SK-N-SH treated with all-trans-retinoic acid at 6 μM for 48 hours (cell line): ENCODE data around the gene FUNDC2.

Experiments
- ATAC-seq: fragments of 200-7000 bp; cut with Tn5 transposase; 3 replicates; pipeline ENCODE4 v1.9.1; 2020; ENCODE audit warnings: mild to moderate bottlenecking, moderate library complexity
- ARNTL ChIP-seq: fragments of 450-650 bp; formaldehyde crosslinking; IDR thresholded peaks from 2 replicates; pipeline ENCODE4 v1.5.0; 2020; ENCODE audit warnings: low read depth, mild to moderate bottlenecking, moderate library complexity, borderline replicate concordance
- BACH2 ChIP-seq: fragments of 250-450 bp; sonication (Bioruptor Pico); IDR thresholded peaks from 2 replicates; pipeline ENCODE4 v1.9.0; 2021; ENCODE audit warnings: mild to moderate bottlenecking, borderline replicate concordance
- CREB5 ChIP-seq: fragments of 250-450 bp; sonication (Bioruptor Pico); IDR thresholded peaks from 2 replicates; pipeline ENCODE4 v1.5.1; 2020; ENCODE audit warnings: low read depth, mild to moderate bottlenecking, moderate library complexity
- CSDC2 ChIP-seq: fragments of 250-450 bp; sonication (Bioruptor Pico); IDR thresholded peaks from 2 replicates; pipeline ENCODE4 v1.5.0; 2020; ENCODE audit warnings: mild to moderate bottlenecking, moderate library complexity
- ESRRG ChIP-seq: fragments of 250-450 bp; sonication (Bioruptor Pico); IDR thresholded peaks from 2 replicates; pipeline ENCODE4 v1.6.1; 2021; ENCODE audit warnings: mild to moderate bottlenecking
- GLIS3 ChIP-seq: fragments of 250-450 bp; sonication (Bioruptor Pico); IDR thresholded peaks from 2 replicates; pipeline ENCODE4 v1.5.0; 2020; ENCODE audit warnings: mild to moderate bottlenecking, moderate library complexity
- ISL1 ChIP-seq: fragments of 250-450 bp; sonication (Bioruptor Pico); IDR thresholded peaks from 2 replicates; pipeline ENCODE4 v2.1.2; 2022; ENCODE audit warnings: mild to moderate bottlenecking, moderate library complexity
- OSR1 ChIP-seq: fragments of 250-450 bp; sonication (Bioruptor Pico); IDR thresholded peaks from 2 replicates; pipeline ENCODE4 v1.8.0; 2022; ENCODE audit warnings: moderate library complexity, mild to moderate bottlenecking, inconsistent platforms
- POU6F1 ChIP-seq: fragments of 250-450 bp; sonication (Bioruptor Pico); IDR thresholded peaks from 2 replicates; pipeline ENCODE4 v1.8.0; 2021; ENCODE audit warnings: low read depth, mild to moderate bottlenecking, moderate library complexity, borderline replicate concordance
- PPARA ChIP-seq: fragments of 250-450 bp; sonication (Bioruptor Pico); IDR thresholded peaks from 2 replicates; pipeline ENCODE4 v1.5.0; 2020; ENCODE audit warnings: mild to moderate bottlenecking, borderline replicate concordance
- SNAI2 ChIP-seq: fragments of 250-450 bp; sonication (Bioruptor Pico); IDR thresholded peaks from 2 replicates; pipeline ENCODE4 v1.5.0; 2020; ENCODE audit warnings: mild to moderate bottlenecking, moderate library complexity
- TOX ChIP-seq: fragments of 250-450 bp; sonication (Bioruptor Pico); IDR thresholded peaks from 2 replicates; pipeline ENCODE4 v1.8.0; 2021; ENCODE audit warnings: mild to moderate bottlenecking, moderate library complexity, borderline replicate concordance
- TSHZ2 ChIP-seq: fragments of 250-450 bp; sonication (Bioruptor Pico); IDR thresholded peaks from 2 replicates; pipeline ENCODE4 v1.5.0; 2020; ENCODE audit warnings: mild to moderate bottlenecking, moderate library complexity
- ZC3H10 ChIP-seq: fragments of 250-450 bp; sonication (Bioruptor Pico); IDR thresholded peaks from 2 replicates; pipeline ENCODE4 v1.5.1; 2021; ENCODE audit warnings: mild to moderate bottlenecking, moderate library complexity
- ZFP3 ChIP-seq: fragments of 250-450 bp; sonication (Bioruptor Pico); IDR thresholded peaks from 2 replicates; pipeline ENCODE4 v1.5.0; 2020; ENCODE audit warnings: mild to moderate bottlenecking, moderate library complexity
- ZFP30 ChIP-seq: fragments of 450-650 bp; formaldehyde crosslinking; IDR thresholded peaks from 2 replicates; pipeline ENCODE4 v1.5.0; 2022; ENCODE audit warnings: mild to moderate bottlenecking, moderate library complexity
- ZNF565 ChIP-seq: fragments of 450-650 bp; formaldehyde crosslinking; conservative IDR thresholded peaks from 2 replicates; pipeline ENCODE4 v1.5.0; 2020; ENCODE audit warnings: low read depth, mild to moderate bottlenecking, moderate library complexity
- ZNF70 ChIP-seq: fragments of 450-650 bp; formaldehyde crosslinking; IDR thresholded peaks from 2 replicates; pipeline ENCODE4 v1.5.0; 2020; ENCODE audit warnings: mild to moderate bottlenecking, moderate library complexity
- ZNF8 ChIP-seq: fragments of 450-650 bp; formaldehyde crosslinking; IDR thresholded peaks from 2 replicates; pipeline ENCODE4 v1.5.0; 2020; ENCODE audit warnings: mild to moderate bottlenecking, moderate library complexity
- TF ChIP-seq, protein P1 (sequence below): fragments of 250-450 bp; sonication (Bioruptor Pico); IDR thresholded peaks from 2 replicates; pipeline ENCODE4 v1.5.1; 2021; ENCODE audit warnings: mild to moderate bottlenecking, moderate library complexity
- TF ChIP-seq, protein P2 (sequence below): fragments of 250-450 bp; sonication (Bioruptor Pico); IDR thresholded peaks from 2 replicates; pipeline ENCODE4 v1.8.0; 2020; ENCODE audit warnings: mild to moderate bottlenecking, moderate library complexity, borderline replicate concordance

Gene FUNDC2

GRCh38 chrX:155056877-155057792, 30.5 kb downstream of the FUNDC2 start:
- peak; percentile 97 for ATAC-seq
- TF ChIP-seq, protein P1, sequence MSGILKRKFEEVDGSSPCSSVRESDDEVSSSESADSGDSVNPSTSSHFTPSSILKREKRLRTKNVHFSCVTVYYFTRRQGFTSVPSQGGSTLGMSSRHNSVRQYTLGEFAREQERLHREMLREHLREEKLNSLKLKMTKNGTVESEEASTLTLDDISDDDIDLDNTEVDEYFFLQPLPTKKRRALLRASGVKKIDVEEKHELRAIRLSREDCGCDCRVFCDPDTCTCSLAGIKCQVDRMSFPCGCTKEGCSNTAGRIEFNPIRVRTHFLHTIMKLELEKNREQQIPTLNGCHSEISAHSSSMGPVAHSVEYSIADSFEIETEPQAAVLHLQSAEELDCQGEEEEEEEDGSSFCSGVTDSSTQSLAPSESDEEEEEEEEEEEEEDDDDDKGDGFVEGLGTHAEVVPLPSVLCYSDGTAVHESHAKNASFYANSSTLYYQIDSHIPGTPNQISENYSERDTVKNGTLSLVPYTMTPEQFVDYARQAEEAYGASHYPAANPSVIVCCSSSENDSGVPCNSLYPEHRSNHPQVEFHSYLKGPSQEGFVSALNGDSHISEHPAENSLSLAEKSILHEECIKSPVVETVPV (CRISPR knock-in tag) = no peak
- no peak for TF ChIP-seq ZNF565
- no peak for TF ChIP-seq BACH2 (CRISPR knock-in tag)
- TF ChIP-seq PPARA (CRISPR knock-in tag) = no peak
- no peak for TF ChIP-seq SNAI2
- no peak for TF ChIP-seq CSDC2 (CRISPR knock-in tag)
- TF ChIP-seq ISL1 (CRISPR knock-in tag) = no peak
- no peak for TF ChIP-seq OSR1 (CRISPR knock-in tag)
- TF ChIP-seq ARNTL (CRISPR knock-in tag) = no peak
- TF ChIP-seq POU6F1 (CRISPR knock-in tag) = no peak
- no peak for TF ChIP-seq TOX (CRISPR knock-in tag)
- no peak for TF ChIP-seq ZC3H10 (CRISPR knock-in tag)
- TF ChIP-seq, protein P2, sequence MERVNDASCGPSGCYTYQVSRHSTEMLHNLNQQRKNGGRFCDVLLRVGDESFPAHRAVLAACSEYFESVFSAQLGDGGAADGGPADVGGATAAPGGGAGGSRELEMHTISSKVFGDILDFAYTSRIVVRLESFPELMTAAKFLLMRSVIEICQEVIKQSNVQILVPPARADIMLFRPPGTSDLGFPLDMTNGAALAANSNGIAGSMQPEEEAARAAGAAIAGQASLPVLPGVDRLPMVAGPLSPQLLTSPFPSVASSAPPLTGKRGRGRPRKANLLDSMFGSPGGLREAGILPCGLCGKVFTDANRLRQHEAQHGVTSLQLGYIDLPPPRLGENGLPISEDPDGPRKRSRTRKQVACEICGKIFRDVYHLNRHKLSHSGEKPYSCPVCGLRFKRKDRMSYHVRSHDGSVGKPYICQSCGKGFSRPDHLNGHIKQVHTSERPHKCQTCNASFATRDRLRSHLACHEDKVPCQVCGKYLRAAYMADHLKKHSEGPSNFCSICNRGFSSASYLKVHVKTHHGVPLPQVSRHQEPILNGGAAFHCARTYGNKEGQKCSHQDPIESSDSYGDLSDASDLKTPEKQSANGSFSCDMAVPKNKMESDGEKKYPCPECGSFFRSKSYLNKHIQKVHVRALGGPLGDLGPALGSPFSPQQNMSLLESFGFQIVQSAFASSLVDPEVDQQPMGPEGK (CRISPR knock-in tag) = no peak
- no peak for TF ChIP-seq TSHZ2
- no peak for TF ChIP-seq CREB5
- TF ChIP-seq ZFP30 (CRISPR knock-in tag) = no peak
- TF ChIP-seq ZNF8 (CRISPR knock-in tag) = no peak
- TF ChIP-seq, all 23 proteins: peak for 0

DNA sequence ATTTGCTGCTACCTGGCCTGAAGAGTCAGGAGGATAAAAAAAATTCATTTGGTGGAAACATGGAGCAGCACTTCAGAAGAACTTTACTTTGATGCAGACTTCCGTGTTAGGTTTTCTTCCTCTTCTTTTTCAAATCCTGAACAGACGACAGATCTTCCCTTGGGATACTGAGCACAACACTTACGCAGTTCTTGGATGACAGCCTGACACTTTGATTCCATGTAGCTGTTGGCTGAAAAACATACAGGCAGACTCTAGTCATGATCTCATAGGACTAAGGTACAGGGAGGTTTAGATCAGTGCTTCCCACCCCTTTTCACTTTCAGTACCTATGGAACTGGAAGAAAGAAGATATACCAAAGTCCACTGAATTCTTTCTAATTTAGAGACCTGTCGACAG, 35.1 kb downstream of the FUNDC2 start:
- ATAC-seq = no peak
- TF ChIP-seq ESRRG (CRISPR knock-in tag) (no peak), BACH2 (CRISPR knock-in tag) (no peak), ZFP3 (no peak), GLIS3 (no peak), CSDC2 (CRISPR knock-in tag) (no peak), SNAI2 (no peak), ZNF70 (CRISPR knock-in tag) (no peak), TOX (CRISPR knock-in tag) (no peak), OSR1 (CRISPR knock-in tag) (no peak), CREB5 (no peak), POU6F1 (CRISPR knock-in tag) (no peak), PPARA (CRISPR knock-in tag) (no peak)
